ENCODE results near the gene CPEB2.

CPEB2 gene

DNA sequence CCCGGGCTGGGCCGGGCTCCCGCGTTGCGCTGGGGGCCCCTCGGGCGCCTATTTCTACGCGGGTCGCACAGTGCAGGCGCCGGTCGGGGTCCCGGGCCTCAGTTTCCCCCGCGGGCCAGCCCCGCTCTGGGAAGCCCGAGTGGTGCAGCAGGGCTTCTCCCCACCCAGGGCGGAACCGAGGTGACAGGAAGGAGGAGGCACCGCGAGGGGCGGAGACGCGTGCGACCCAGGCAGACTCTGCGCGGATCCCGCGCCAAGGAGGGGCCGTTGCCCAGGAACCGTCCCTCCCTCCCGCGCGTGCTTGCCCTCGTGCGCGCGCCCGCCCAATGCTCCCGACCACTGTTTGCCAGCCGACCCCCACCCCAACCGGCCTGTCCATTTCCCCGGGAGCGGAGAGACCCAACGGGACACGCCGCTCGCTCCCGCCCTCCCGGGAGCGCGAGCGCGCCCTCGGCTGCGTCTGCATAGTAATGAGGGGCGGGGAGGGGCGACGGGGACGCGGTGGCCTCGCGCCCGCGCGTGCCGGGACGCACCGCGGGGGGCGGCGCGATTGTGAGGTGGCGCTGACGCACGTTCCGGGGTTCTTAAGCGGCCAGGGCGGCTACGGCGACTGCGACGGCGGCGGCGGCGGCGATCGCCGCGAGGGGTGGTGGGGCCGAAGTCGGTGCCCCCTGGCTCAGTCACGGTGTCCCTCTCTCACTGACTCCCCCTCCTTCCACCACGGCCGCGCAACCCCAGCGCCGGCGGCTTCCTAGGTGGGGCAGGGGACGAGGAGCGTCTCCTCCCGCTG, at the start of gene CPEB2:
TSS of gene CPEB2 (plus strand) at position 613 of the 790 bp plus-strand sequence. CDS start 193 bp downstream, outside the sequence.
- peak; percentile 88 for DNase-seq (ENCODE audit: low read depth)

DNA sequence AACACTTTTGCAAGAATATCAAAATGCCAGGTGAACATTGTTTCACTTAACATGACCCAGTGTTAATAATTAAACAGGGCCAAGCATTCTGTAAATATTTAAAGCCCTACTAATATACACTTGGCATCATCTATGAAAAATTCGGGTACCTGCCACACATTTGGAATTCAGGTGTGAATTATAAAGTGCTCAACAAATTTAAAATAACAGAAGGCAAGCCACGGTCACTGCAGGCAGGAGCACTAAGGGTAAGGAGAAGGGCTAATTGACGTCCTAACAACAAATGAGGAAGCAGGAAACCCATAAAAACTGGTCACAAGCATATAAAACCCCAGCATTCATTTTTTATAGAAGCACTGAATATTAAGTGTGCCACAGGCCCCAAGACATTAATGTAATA, 43.8 kb upstream of the CPEB2 start:
- DNase-seq (ENCODE audit: low read depth), result no peak

DNA sequence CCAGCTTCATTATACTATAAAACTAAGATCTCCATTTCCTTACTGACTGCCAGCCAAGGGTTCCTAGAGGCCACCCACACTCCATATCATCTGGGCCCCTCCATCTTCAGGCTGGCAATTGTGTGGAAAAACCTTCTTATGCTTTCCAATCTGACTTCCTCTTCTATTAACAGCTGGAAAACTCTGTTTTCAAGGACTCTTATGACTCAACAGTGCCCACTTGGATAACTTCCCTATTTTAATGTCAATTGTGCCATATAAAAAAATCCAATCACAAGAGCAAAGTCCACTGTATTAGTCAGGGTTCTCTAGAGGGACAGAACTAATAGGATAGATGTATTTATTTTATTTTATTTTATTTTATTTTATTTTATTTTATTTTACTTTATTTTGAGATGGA, 41.0 kb upstream of the CPEB2 start:
- no peak for DNase-seq (ENCODE audit: low read depth)

DNA sequence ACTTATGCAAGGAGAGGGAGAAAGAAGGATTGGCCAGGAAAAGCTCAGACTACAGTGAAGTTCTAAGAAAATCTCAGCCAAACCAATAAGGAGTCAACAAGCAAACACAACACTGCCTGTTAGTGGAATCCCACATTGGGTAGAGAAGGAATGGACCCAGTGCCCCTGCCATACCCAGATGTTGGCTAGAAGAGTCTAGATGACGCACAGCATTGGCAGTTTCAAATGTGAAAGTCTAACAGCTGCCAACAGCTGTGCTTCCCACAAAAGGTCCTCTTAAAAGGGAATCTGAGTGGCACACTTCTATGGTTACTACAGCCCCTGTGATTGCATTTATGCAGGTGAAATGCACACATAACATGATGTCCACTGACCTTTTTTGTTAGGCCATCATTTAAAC, 37.2 kb upstream of the CPEB2 start:
- DNase-seq (ENCODE audit: low read depth), result no peak

DNA sequence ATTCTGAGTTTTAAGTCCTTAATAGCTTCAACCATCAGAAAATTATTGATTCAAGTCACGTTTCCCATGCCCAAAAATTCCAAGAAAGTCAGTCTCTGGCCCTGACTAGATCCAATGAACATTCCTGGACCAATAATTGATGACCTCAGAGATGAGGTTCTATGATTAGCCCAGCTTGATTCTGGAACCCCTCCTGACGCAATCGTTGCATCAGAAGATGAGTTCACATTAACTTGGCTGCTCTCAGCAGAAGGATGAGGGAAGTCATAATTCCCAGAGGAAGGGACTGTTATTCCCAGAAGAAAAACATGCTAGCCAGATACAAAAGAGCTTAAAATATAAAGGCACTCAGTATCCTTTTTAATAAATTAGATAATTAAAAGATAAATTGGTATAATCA, 34.3 kb upstream of the CPEB2 start:
- no peak for DNase-seq (ENCODE audit: low read depth)

DNA sequence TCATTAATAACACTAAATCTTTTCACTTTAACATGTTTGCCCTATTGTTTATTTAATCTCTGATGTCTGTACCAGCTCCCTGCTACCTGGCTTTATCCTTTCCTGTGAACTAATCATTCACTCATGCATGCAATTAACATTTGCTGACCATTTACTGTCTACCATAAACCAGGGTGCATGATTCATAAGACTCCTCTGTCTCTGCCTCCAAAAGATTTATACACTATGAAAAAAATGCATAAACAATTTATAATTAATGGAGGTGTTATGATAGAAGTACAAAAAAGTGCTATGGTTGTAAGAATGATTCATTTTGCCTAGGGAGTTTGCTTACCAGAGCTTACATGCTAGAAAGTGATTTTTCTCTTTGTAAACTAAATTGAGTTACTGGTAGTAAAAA, 24.5 kb upstream of the CPEB2 start:
- no peak for DNase-seq (ENCODE audit: low read depth)

DNA sequence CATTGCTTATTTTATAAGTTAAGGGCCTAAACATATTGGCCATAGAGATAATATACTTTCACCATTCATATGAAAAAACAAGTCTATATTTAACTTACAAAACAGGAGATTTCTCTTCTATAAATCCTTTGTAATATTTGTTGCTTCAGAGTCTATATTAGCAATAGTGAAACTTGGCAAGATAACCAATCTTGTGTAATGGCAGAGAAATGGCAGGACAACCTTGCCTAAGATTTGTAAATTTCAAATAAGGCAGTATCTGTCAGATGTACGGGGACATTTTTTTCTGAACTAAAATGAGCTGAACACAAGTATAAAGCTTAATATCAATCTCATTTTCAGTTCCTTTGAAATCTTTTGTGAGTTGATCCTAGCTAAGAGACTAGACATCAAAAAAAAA, 17.8 kb upstream of the CPEB2 start:
- no peak for DNase-seq (ENCODE audit: low read depth)

DNA sequence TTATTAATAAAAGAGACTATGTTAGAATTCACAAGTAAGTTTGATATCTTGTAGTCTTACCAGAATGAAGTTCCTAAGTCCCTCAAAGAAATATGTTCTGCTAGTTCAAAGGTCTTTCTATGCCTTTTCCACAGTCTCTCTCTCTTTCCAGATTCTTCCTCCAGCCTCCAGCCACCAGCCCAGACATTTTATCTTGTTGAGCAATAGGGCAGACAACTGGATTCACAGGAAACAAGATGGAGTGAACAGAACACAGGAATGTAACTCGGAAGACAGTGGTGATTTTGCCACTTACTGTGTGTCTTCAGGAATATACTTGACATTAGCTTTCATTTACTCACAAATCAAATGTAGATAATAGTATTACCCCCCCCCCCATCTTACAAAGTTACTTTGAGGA, 17.1 kb upstream of the CPEB2 start:
- no peak for DNase-seq (ENCODE audit: low read depth)

DNA sequence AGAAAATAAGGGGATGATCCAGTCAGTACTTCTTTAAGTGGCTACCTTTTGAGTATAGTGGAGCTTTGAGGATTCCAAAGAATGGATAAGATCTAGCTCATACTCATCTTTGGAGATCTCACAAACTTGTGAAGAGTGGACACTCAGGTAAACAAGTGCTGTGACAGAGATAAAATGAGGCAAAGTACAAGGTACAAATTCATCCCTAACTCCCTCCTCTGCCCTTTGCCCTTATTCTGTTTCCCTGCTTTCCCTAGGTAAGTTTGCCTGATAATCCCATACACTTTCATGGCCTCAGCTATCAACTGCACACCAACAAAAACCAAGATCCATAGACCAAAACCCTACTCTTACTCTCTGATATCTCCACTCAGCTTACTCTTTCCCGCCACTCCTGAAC, 16.4 kb upstream of the CPEB2 start:
- DNase-seq (ENCODE audit: low read depth), result no peak

DNA sequence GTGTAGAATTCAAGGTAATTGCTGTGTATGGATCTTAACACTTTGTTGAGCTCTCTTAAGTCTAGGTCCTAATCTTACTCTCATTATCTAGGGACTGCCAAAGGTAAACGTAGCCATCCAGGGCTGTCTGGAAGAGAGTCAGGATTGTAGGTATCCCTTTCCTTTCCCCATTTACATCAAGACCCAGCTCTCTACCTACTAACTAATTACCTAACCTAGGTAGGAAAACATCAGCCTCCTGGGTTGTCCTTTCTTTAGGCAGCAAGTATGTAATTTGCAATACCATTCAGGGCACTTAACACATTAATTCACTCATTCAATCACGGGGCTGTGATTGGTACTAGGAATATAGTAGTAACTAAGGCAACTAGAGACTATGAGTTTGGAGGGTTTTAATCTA, 15.2 kb upstream of the CPEB2 start:
- DNase-seq (ENCODE audit: low read depth), result no peak

DNA sequence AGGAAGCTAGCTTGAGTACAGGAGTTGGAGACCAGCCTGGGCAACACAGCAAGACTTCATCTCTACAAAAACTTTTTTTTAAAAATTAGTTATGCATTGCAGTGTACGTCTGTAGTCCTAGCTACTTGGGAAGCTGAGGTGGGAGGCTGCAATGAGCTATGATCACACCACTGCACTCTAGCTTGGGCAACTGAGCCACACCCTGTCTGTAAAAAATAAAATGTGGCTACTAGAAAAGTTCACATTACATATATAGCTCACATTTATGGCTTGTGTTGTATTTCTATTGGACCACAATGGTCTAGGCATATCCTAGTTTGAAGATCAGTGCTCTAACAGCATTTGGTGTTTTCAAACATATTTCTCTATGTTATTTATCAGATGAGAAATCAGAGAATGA, 11.8 kb upstream of the CPEB2 start:
- DNase-seq (ENCODE audit: low read depth), result no peak

DNA sequence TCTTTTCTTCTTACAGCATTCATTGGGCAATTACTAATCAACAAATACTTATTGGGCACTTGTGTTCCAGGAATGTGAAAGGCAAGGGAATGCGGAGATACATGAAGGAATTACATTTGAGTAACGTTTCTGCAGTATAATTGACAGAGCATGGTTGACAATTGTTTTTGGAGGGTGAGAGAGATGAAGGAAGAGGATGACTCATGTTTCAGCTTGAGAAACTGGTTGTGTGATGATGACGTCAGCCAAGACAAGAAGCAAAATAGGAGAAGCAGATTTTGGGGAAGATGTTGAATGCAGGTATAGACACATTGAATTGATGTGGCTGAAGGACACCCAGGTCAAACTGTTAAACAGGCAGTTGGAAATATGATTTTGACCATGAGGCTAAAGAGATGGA, 8.0 kb upstream of the CPEB2 start:
- no peak for DNase-seq (ENCODE audit: low read depth)

DNA sequence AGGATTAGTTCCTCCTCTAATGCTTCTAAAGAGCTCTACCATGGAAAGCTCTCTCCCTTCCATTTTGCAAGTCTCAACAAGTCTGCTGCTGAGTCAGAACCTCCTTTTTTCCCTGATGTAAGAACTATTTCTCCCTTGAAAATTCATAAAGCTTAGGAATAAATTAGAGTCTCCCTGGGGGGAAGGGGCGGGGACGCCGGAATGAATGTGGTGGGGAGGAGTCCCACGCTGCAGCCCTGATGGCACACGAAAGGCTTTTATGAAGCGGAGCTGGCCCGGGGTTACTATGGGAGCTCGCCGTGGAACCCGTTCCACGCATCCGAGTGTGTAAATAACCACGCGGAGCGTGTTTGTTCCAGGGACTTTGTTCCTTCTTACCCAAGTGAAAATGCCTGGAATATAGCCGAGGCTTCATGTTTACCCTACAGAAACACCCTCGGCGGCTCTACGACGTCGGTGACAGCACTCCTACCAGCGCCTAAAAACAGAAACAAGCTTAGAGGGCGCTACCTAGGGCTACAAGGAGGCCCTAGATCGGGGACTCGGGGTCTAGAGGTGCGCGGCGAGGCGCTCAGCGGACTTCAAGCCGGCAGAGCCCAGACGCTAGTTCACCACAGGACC, 923 bp upstream of the CPEB2 start:
- peak; percentile 32 for DNase-seq (ENCODE audit: low read depth)

DNA sequence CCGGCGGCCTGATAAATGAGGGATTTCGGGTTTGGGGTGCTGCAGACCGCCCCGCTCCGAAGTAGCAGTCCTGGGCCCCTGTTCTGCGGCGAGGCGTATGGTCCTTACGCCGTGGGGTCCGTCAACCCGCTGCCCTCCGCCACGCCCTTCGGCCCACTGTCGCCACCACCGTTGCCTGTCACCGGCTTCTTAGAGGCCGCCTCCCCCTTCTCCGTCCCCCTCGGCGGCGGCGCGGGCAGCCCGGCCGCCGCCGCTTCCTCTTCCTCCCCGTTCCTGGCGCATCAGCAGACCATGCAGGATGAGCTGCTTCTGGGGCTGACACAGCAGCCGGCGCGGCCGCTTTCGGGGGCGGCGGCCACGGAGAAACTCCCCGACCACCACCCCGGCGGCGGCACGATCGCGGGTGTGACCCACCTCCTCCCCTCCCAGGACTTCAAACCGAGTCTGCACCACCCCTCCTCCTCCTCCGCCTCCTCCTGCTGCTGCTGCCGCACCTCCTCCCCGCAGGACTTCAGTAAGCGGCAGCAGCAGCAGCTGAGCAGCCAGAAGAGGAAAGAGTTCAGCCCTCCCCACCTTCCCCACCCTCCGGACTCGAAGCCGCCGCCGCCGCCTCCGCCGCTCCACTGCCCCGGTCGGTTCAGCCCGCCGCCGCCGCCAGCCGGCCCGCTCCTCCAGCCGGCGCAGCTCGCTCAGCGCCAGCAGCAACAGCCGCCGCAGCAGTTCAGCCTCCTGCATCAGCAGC, 549 bp downstream of the CPEB2 start:
- peak; percentile 63 for DNase-seq (ENCODE audit: low read depth)

DNA sequence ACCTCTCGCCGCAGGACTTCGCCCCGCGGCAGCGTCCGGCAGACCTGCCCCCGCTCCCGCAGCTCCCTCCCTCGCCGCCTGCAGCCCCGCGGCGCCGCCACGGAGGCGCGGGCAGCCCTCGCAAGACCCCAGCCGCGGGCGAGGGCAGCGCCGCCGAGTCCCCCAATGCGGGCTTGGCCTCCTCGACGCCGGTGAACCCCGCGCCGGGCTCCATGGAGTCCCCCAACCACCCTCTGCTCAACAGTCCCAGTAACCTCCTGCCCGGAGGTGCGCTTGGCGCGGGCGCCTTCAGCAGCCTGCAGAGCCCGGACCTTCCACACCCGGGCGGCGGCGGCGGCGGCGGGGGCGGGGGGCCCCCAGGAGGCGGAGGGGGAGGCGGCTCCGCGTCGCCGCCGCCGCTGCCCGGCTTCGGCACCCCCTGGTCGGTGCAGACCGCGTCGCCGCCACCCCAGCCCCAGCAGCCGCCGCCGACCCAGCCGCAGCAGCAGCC, 1.2 kb downstream of the CPEB2 start:
- DNase-seq (ENCODE audit: low read depth), result peak; percentile 37

DNA sequence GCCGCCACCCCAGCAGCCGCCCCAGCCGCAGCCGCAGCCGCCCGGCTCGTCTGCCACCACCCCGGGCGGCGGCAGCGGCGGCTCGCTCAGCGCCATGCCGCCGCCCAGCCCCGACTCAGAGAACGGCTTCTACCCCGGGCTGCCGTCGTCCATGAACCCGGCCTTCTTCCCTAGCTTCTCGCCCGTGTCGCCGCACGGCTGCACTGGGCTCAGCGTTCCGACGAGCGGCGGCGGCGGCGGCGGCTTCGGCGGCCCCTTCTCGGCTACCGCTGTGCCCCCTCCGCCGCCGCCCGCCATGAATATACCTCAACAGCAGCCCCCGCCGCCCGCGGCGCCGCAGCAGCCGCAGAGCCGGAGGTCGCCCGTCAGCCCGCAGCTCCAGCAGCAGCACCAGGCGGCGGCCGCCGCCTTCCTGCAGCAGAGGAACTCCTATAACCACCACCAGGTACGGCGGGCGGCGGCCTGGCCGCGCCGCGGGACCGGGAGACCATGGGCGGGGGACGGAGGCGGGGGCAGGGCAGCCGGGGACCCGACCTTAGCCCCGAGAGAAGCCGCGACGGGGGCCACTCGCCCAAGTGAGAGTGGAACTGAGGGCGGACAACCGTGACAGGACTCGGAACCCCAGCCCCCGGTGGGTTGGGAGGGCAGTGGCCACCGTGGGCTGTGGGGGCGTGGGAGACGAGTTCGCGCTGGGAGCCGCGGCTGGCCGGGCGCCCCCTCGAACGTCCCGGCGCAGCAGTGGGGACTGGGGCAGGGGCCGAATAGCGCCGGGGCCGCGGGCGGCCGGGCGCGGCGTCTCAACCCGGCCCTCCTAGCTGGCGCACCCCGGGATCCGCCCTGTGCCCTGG, 1.8 kb downstream of the CPEB2 start:
- peak; percentile 23 for DNase-seq (ENCODE audit: low read depth)

DNA sequence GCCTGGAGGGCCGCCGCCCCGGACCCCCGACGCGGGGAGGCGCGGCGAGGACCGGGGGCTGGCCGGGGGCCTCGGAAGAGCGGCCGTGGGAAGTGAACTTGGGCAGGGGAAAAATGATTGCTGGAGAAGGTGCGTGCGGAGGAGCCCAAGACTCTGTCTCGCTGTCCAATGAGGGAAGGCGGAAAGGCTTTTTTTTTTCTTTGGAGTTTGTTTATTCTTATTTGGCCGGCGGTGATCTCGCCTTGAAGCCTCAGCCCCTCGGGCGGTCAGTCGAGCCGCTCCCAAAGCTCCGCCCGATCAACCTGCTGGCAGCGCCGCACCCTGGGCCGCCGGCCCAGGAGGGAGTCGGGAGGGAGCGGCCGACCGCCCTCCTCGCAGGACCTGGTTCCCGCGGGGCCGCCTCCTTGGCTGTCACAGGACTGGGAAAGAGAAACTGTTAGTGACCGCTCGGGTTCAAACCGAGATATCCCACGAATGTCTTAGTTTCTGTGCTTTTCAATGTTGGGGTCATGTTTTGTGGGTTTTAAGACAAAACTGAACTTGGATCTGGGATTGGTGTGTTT, 2.5 kb downstream of the CPEB2 start:
- DNase-seq (ENCODE audit: low read depth), result peak; percentile 22

DNA sequence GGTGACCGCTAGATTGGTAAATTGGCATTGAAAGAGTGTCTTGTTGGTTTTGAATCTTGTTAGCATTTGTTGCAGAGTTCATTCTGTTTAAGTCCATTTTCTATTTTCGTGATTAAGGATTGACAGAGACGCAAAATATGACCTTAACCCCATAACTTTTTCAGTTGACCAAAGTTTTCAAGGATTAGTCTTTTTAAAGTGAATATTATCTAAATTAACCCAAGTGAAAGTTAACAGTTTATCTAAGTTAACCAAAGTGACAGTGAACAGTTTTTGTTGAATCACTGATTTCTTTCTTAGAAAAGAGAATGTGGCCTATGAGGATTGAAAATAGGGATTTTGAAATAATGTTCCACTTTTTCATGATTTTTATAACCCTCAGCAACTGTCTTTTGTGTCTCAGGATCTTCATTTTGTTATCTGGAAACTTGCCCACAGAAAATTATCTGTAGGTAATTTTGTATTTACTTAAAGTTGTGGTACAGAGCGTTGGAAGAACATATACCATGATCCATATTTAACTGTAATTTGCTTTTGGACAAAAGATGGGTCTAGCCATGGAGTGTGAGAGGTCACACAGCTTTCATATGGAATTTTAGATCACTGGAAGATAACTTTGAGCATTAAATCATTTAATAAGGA, 3.3 kb downstream of the CPEB2 start:
- DNase-seq (ENCODE audit: low read depth), result no peak

DNA sequence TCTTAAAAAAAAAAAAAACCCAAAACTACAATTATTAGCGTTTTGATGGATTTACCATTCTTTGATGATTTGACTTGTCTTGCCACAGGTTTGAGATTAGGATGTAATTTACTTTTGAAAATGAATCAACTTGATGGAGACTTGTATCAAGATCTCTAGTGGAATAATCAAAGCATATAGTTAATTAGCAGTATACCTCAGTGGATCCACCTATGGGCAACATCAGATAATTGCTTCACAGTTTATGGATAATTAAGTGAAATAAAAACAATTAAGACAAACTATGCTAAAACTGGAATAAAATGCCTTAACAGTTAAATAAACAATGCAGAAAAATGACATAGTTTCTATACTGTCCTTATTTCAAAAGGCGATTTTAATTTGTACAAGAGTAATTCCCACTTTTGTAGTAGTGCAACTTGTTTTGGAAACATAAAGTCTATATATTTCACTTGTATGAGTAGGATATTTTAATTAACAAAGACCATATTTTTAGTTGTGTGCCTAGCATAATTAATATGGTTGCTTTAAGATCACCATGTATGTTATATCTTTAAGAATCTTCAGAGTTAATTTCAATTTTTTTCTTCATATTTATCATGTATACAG, 4.2 kb downstream of the CPEB2 start:
- no peak for DNase-seq (ENCODE audit: low read depth)

DNA sequence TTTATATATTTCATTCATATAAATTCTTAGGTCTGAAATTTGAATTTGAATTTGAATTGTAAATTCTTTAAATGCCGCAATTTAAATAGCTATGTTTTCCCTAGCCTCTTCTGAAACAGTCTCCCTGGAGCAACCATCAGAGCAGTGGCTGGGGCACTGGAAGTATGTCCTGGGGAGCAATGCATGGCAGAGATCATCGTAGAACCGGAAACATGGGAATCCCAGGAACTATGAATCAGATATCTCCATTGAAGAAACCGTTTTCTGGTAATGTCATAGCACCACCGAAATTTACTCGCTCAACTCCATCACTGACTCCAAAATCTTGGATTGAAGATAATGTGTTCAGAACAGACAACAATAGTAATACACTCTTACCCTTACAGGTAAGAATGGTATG, 4.9 kb downstream of the CPEB2 start:
- DNase-seq (ENCODE audit: low read depth), result no peak
